GM21423 (cell line): ENCODE data around the gene PEX14.
A peak's percentile ranks its signal among the peaks of the same experiment; 100 is the strongest.
"Not testable (repeated sequence)": the region's sequence is repeated elsewhere in the genome, so short reads cannot be mapped to it uniquely, and the experiment has no call there.

Source experiments
- ATAC-seq: cut with Tn5 transposase; IDR thresholded peaks from one replicate; pipeline ENCODE4 v1.9.1; 2021; ENCODE audit warnings: mild to moderate bottlenecking, moderate library complexity; ENCODE audit not compliant: unreplicated experiment

PEX14 gene

GRCh38 chr1:10450156-10450814 lies 24.5 kb upstream of the PEX14 start:
- no peak for ATAC-seq

- no peak for ATAC-seq
Observed at GRCh38 chr1:10450836-10451235, 23.9 kb upstream of the PEX14 start.

- no peak for ATAC-seq
Observed at GRCh38 chr1:10451287-10451686, 23.5 kb upstream of the PEX14 start.

GRCh38 chr1:10456048-10456447 lies 18.7 kb upstream of the PEX14 start:
- ATAC-seq: no peak

- no peak for ATAC-seq
Observed at GRCh38 chr1:10456661-10457060, 18.1 kb upstream of the PEX14 start.

- ATAC-seq: not testable (repeated sequence)
Observed at GRCh38 chr1:10457462-10457861, 17.3 kb upstream of the PEX14 start.

GRCh38 chr1:10457875-10458274 lies 16.9 kb upstream of the PEX14 start:
- no peak for ATAC-seq

- no peak for ATAC-seq
Observed at GRCh38 chr1:10459184-10459583, 15.6 kb upstream of the PEX14 start.

GRCh38 chr1:10467078-10467477 lies 7.7 kb upstream of the PEX14 start:
- ATAC-seq: no peak

GRCh38 chr1:10470043-10470442 lies 4.7 kb upstream of the PEX14 start:
- ATAC-seq: no peak

- ATAC-seq: no peak
Observed at GRCh38 chr1:10471411-10472219, 3.1 kb upstream of the PEX14 start.

- peak; percentile 80 for ATAC-seq
Observed at GRCh38 chr1:10472220-10473144, 2.3 kb upstream of the PEX14 start, which contains the start of gene DFFA. Gene DFFA, minus strand, starts transcription at chr1:10472529. Its CDS starts 71 bp downstream, at chr1:10472458.

- no peak for ATAC-seq
Observed at GRCh38 chr1:10473145-10473765, 1.5 kb upstream of the PEX14 start.

- ATAC-seq: not testable (repeated sequence)
Observed at GRCh38 chr1:10474309-10474612, 489 bp upstream of the PEX14 start.

- no peak for ATAC-seq
Observed at GRCh38 chr1:10475510-10475909, 760 bp downstream of the PEX14 start.

GRCh38 chr1:10479296-10479695 lies 4.5 kb downstream of the PEX14 start:
- no peak for ATAC-seq

GRCh38 chr1:10480614-10481013 lies 5.9 kb downstream of the PEX14 start:
- ATAC-seq: no peak

GRCh38 chr1:10484521-10484920 lies 9.8 kb downstream of the PEX14 start:
- ATAC-seq: no peak

- ATAC-seq: no peak
Observed at GRCh38 chr1:10489291-10490055, 14.7 kb downstream of the PEX14 start.

- no peak for ATAC-seq
Observed at GRCh38 chr1:10490286-10490970, 15.7 kb downstream of the PEX14 start.
